HCT116 (cell line): Measurements from ENCODE around the gene OR6K6. TPM values are rescaled to one million over a fixed set of nuclear protein-coding genes. Genes with fewer than 3 reads are reported as not detected.

ENCODE experiments used
- ATAC-seq: fragments of 200-7000 bp; cut with Tn5 transposase; 2 replicates; pipeline ENCODE4 v1.9.1; 2020; ENCODE audit warnings: mild to moderate bottlenecking, moderate library complexity
- BruUV-seq: library from RNA; stranded (reverse); fragments of 400-500 nt; replicated peaks from 2 replicates; lab custom pipeline; 2021; lab: Mats Ljungman, UMichigan
- CTCF ChIA-PET: fragments of 300-600 bp; sonication (Branson Sonifier 250); formaldehyde crosslinking; loops from one replicate; lab custom pipeline; 2021; ENCODE audit warnings: antibody characterized with exemption; lab: Charles Lee
- POLR2A ChIA-PET: fragments of 300-600, 350-600 bp; sonication (Branson Sonifier 250); formaldehyde crosslinking; loops from one replicate; lab custom pipeline; 2021; ENCODE audit warnings: antibody characterized with exemption; lab: Charles Lee
- RAD21 ChIA-PET, 2 experiments: fragments of 300-600 bp; sonication (Branson Sonifier 250); formaldehyde crosslinking; loops; one replicate each; lab custom pipeline; 2023; ENCODE audit warnings: low total read pairs in 2 of 2; ENCODE audit not compliant: uncharacterized antibody in 2 of 2, unreplicated experiment in 2 of 2, low non-redundant PET in 1 of 2; lab: Charles Lee
- DNase-seq: peaks from one replicate; pipeline ENCODE4 v3.0.0-alpha.2; 2010; ENCODE audit warnings: low read depth, low spot score
- H2AFZ ChIP-seq: fragments of 200-600 bp; shearing (Covaris generic), sonication (generic); 2 replicates; pipeline ENCODE4 v1.6.1; 2017; ENCODE audit warnings: low read depth, mixed run types, mixed read lengths, antibody characterized with exemption, low read length; ENCODE audit not compliant: poor library complexity, severe bottlenecking
- H3K27ac ChIP-seq: 2 replicates; pipeline ENCODE4 v1.5.1; 2012; ENCODE audit warnings: low read depth, low read length
- H3K27me3 ChIP-seq: fragments of 200-600 bp; sonication (generic); 2 replicates; pipeline ENCODE4 v1.6.1; 2016; ENCODE audit warnings: mixed run types, low read length, mixed read lengths; ENCODE audit not compliant: insufficient read depth
- H3K36me3 ChIP-seq, 2 experiments: fragments of 200-500 bp in 1 of 2; fragments of 200-600 bp in 1 of 2; sonication (Bioruptor generic) in 1 of 2; sonication (generic) in 1 of 2; 2 replicates each; pipeline versions ENCODE4 v1.5.1 to v1.6.1; 2014 to 2016; ENCODE audit warnings: low read length in 2 of 2, inconsistent platforms in 1 of 2, mixed read lengths in 1 of 2, mixed run types in 1 of 2; ENCODE audit not compliant: insufficient read depth in 2 of 2, control insufficient read depth in 1 of 2
- H3K4me1 ChIP-seq, 2 experiments: fragments of 200-600 bp in 1 of 2; sonication (generic) in 1 of 2; 2 replicates each; pipeline versions ENCODE4 v1.5.1 to v1.6.1; 2012 to 2017; ENCODE audit warnings: low read length in 2 of 2, inconsistent platforms in 1 of 2, mild to moderate bottlenecking in 1 of 2, mixed read lengths in 1 of 2, mixed run types in 1 of 2, moderate library complexity in 1 of 2; ENCODE audit not compliant: insufficient read depth in 2 of 2, control insufficient read depth in 1 of 2
- H3K4me2 ChIP-seq: fragments of 200-600 bp; sonication (generic); 2 replicates; pipeline ENCODE4 v1.6.1; 2017; ENCODE audit warnings: mixed run types, low read length, mixed read lengths
- H3K4me3 ChIP-seq, 2 experiments: fragments of 200-600 bp in 1 of 2; sonication (generic) in 1 of 2; replicated peaks in 1 of 2; 2 replicates each; pipeline ENCODE4 v1.5.1; 2011 to 2016; ENCODE audit warnings: low read length in 2 of 2, control low read depth in 1 of 2, low read depth in 1 of 2, mild to moderate bottlenecking in 1 of 2, mixed read lengths in 1 of 2, mixed run types in 1 of 2
- H3K79me2 ChIP-seq: fragments of 200-600 bp; sonication (generic); 2 replicates; pipeline ENCODE4 v1.6.1; 2017; ENCODE audit warnings: mild to moderate bottlenecking, mixed run types, low read length, moderate library complexity, mixed read lengths; ENCODE audit not compliant: insufficient read depth
- H3K9ac ChIP-seq: fragments of 200-600 bp; sonication (generic); 2 replicates; pipeline ENCODE4 v1.6.1; 2016; ENCODE audit warnings: low read length, mixed read lengths
- H3K9me2 ChIP-seq: fragments of 200-600 bp; sonication (generic), shearing (Covaris generic); 2 replicates; pipeline ENCODE4 v1.6.1; 2017; ENCODE audit warnings: mixed run types, mild to moderate bottlenecking, moderate library complexity; ENCODE audit not compliant: insufficient read depth
- H3K9me3 ChIP-seq, 2 experiments: fragments of 200-500 bp in 1 of 2; fragments of 200-600 bp in 1 of 2; sonication (Bioruptor generic) in 1 of 2; sonication (generic) in 1 of 2; 2 replicates each; pipeline ENCODE4 v1.6.1; 2014 to 2017; ENCODE audit warnings: low read length in 2 of 2, mixed read lengths in 2 of 2, inconsistent platforms in 1 of 2, low read depth in 1 of 2, mild to moderate bottlenecking in 1 of 2, mixed run types in 1 of 2, moderate library complexity in 1 of 2; ENCODE audit not compliant: control insufficient read depth in 1 of 2, insufficient read depth in 1 of 2
- H4K20me1 ChIP-seq: fragments of 200-600 bp; sonication (generic), shearing (Covaris generic); 2 replicates; pipeline ENCODE4 v1.6.1; 2017; ENCODE audit warnings: mixed run types, mild to moderate bottlenecking, moderate library complexity; ENCODE audit not compliant: insufficient read depth
- ATF3 ChIP-seq: IDR thresholded peaks from 2 replicates; pipeline ENCODE4 v1.6.1; 2012
- CEBPB ChIP-seq: IDR thresholded peaks from 2 replicates; pipeline ENCODE4 v1.6.1; 2012; ENCODE audit warnings: low read depth
- CTCF ChIP-seq, 3 experiments: fragments of 200-600 bp in 1 of 3; sonication (generic) in 1 of 3; IDR thresholded peaks in 2 of 3; conservative IDR thresholded peaks in 1 of 3; 2 replicates each; pipeline ENCODE4 v1.5.1; 2012 to 2017; ENCODE audit warnings: low read depth in 2 of 3, low read length in 2 of 3, antibody characterized with exemption in 1 of 3, borderline replicate concordance in 1 of 3, control low read depth in 1 of 3, mild to moderate bottlenecking in 1 of 3, mixed read lengths in 1 of 3, mixed run types in 1 of 3, moderate library complexity in 1 of 3; ENCODE audit not compliant: insufficient read depth in 1 of 3
- EZH2phosphoT487 ChIP-seq: fragments of 200-600 bp; IDR thresholded peaks from 2 replicates; pipeline ENCODE4 v1.6.1; 2018; ENCODE audit warnings: antibody characterized with exemption, borderline replicate concordance
- SIN3A ChIP-seq: IDR thresholded peaks from 2 replicates; pipeline ENCODE4 v1.6.1; 2012; ENCODE audit warnings: low read depth
- SP1 ChIP-seq: IDR thresholded peaks from 2 replicates; pipeline ENCODE4 v1.6.1; 2012; ENCODE audit warnings: low read depth
- TCF7L2 ChIP-seq: IDR thresholded peaks from 2 replicates; pipeline ENCODE4 v1.7.0; 2011; ENCODE audit warnings: borderline replicate concordance, inconsistent platforms; ENCODE audit not compliant: insufficient read depth, insufficient read length; ENCODE audit errors: extremely low read depth
- YY1 ChIP-seq: IDR thresholded peaks from 2 replicates; pipeline ENCODE4 v1.6.1; 2011; ENCODE audit warnings: low read length, low read depth, moderate library complexity, mild to moderate bottlenecking; ENCODE audit not compliant: insufficient replicate concordance; ENCODE audit errors: extremely low read depth
- ZBTB33 ChIP-seq: IDR thresholded peaks from 2 replicates; pipeline ENCODE4 v1.6.1; 2011; ENCODE audit warnings: mild to moderate bottlenecking, low read length, moderate library complexity; ENCODE audit not compliant: insufficient replicate concordance; ENCODE audit errors: extremely low read depth
- ZFX ChIP-seq: fragments of 450-650 bp; IDR thresholded peaks from 2 replicates; pipeline ENCODE4 v1.6.1; 2017
- intact Hi-C: fragments of 100-400 bp; cut with micrococcal nuclease; formaldehyde crosslinking; loops from 2 replicates; pipeline ENCODE4 v1.10.0; 2022
- total RNA-seq: library from RNA; stranded (reverse); gene quantifications from one replicate; pipeline ENCODE4 v1.2.1, GENCODE V29; 2021; ENCODE audit not compliant: unreplicated experiment

Gene OR6K6
- total RNA-seq, 1 experiment from 2014 or later, result not detected

GRCh38 chr1:158793604-158794003, 39.1 kb downstream of the OR6K6 start:
- TF ChIP-seq SIN3A (no peak), CTCF (IDR thresholded peaks at IDR 0.05 in 2 of 3, conservative IDR thresholded peaks at IDR 0.05 in 1 of 3; ENCODE audit: borderline replicate concordance in 1 of 3, insufficient read depth in 1 of 3, low read depth in 2 of 3, low read length in 2 of 3) (peak in 2 of 3 experiments; percentile 14 to 25; a peak in 3 of 6 replicates)
- no peak overlapping the region for H3K4me2 ChIP-seq
- H3K4me1 ChIP-seq, result no peaks in the 10 kb centered on the region
- no peaks in the 10 kb centered on the region for H3K79me2 ChIP-seq
- ATAC-seq (no peak), DNase-seq (no peak)
- POLR2A ChIA-PET, result no interaction called here
- no peak overlapping the region for H3K9ac ChIP-seq
- H3K9me3 ChIP-seq, result peaks cover 0 to 8% of the 10 kb centered on the region in 2 experiments; a peak in 1 of 4 replicates
- no peak overlapping the region for H3K4me3 ChIP-seq
- no peaks in the 10 kb centered on the region for H3K9me2 ChIP-seq
- RAD21 ChIA-PET, result no interaction called here
- CTCF ChIA-PET, result no interaction called here
- H3K27me3 ChIP-seq, result no peaks in the 10 kb centered on the region
- no peak overlapping the region for H3K27ac ChIP-seq
- H4K20me1 ChIP-seq, result no peaks in the 10 kb centered on the region
- intact Hi-C loops, result no loop called here
- no TSS peak for BruUV-seq
- H2AFZ ChIP-seq, result no peak overlapping the region
- no peaks in the 10 kb centered on the region for H3K36me3 ChIP-seq

- H3K9ac ChIP-seq, result no peak overlapping the region
- peaks cover 0 to 5% of the 10 kb centered on the region in 2 experiments; a peak in 1 of 4 replicates for H3K9me3 ChIP-seq
- H3K4me2 ChIP-seq, result no peak overlapping the region
- no peaks in the 10 kb centered on the region for H3K9me2 ChIP-seq
- CTCF ChIA-PET, result no interaction called here
- no peaks in the 10 kb centered on the region for H3K79me2 ChIP-seq
- no peak overlapping the region for H3K27ac ChIP-seq
- no peaks in the 10 kb centered on the region for H3K4me1 ChIP-seq
- H2AFZ ChIP-seq, result no peak overlapping the region
- intact Hi-C loops, result no loop called here
- no peak overlapping the region for H3K4me3 ChIP-seq
- BruUV-seq, result no TSS peak
- H4K20me1 ChIP-seq, result no peaks in the 10 kb centered on the region
- POLR2A ChIA-PET, result no interaction called here
- H3K27me3 ChIP-seq, result no peaks in the 10 kb centered on the region
- RAD21 ChIA-PET, result no interaction called here
- DNase-seq (no peak), ATAC-seq (no peak)
- no peaks in the 10 kb centered on the region for H3K36me3 ChIP-seq
- TF ChIP-seq EZH2phosphoT487 (no peak), TCF7L2 (no peak), CEBPB (no peak), CTCF (IDR thresholded peaks at IDR 0.05 in 2 of 3, conservative IDR thresholded peaks at IDR 0.05 in 1 of 3; ENCODE audit: borderline replicate concordance in 1 of 3, insufficient read depth in 1 of 3, low read depth in 2 of 3, low read length in 2 of 3) (no peak), ATF3 (no peak), SP1 (no peak), YY1 (no peak), SIN3A (no peak), ZBTB33 (no peak), ZFX (no peak)
Measured at GRCh38 chr1:158794247-158794646, 39.7 kb downstream of the OR6K6 start.
